H4 (cell line): Measurements from ENCODE around the gene HJV. TPM values are rescaled to one million over a fixed set of nuclear protein-coding genes. Genes with fewer than 3 reads are reported as not detected.

Experiments
- DNase-seq: peaks from one replicate; pipeline ENCODE4 v3.0.0-alpha.2; 2015; ENCODE audit warnings: low spot score
- total RNA-seq: library from RNA; depleted of rRNA; stranded (reverse); fragments of >200 nt; shearing (Covaris generic); gene quantifications from 2 replicates; pipeline ENCODE4 v1.2.3, GENCODE V29; 2014

The HJV gene
- total RNA-seq, 1 experiment from 2014 or later: not detected

GRCh38 chr1:145993618-145994390 lies 27.7 kb downstream of the HJV start:
- DNase-seq: no peak

GRCh38 chr1:145992958-145993617 lies 28.4 kb downstream of the HJV start:
- DNase-seq: no peak

- no peak for DNase-seq
These were observed 29.0 kb downstream of the HJV start for GRCh38 chr1:145992502-145992936.

- DNase-seq: no peak
These were observed 29.7 kb downstream of the HJV start for GRCh38 chr1:145991735-145992412.

- DNase-seq: no peak
These were observed 31.2 kb downstream of the HJV start for GRCh38 chr1:145990249-145990855.

GRCh38 chr1:145988773-145989172 lies 32.8 kb downstream of the HJV start:
- no peak for DNase-seq

- DNase-seq: no peak
These were observed 33.6 kb downstream of the HJV start for GRCh38 chr1:145987926-145988325.

GRCh38 chr1:145986551-145986950 lies 35.0 kb downstream of the HJV start:
- DNase-seq: no peak

GRCh38 chr1:145985502-145986439 lies 35.8 kb downstream of the HJV start:
- DNase-seq: peak; percentile 81

GRCh38 chr1:145985129-145985501 lies 36.4 kb downstream of the HJV start:
- no peak for DNase-seq

- no peak for DNase-seq
These were observed 37.3 kb downstream of the HJV start for GRCh38 chr1:145983960-145984830.

- no peak for DNase-seq
These were observed 38.3 kb downstream of the HJV start for GRCh38 chr1:145983206-145983675.

- no peak for DNase-seq
These were observed 39.4 kb downstream of the HJV start for GRCh38 chr1:145982010-145982723.

- no peak for DNase-seq
These were observed 41.0 kb downstream of the HJV start for GRCh38 chr1:145980457-145980994.

- no peak for DNase-seq
These were observed 41.6 kb downstream of the HJV start for GRCh38 chr1:145979746-145980456.

- DNase-seq: peak; percentile 100
These were observed 42.4 kb downstream of the HJV start for GRCh38 chr1:145978854-145979745.

- no peak for DNase-seq
These were observed 43.1 kb downstream of the HJV start for GRCh38 chr1:145978471-145978853.
